GM12892 (cell line): Measurements from ENCODE around the gene NFKBIZ.

Experiments used
- POLR2A ChIP-seq: IDR thresholded peaks from 2 replicates; pipeline ENCODE4 v1.6.1; 2011; ENCODE audit warnings: low read depth, low read length, control low read depth
- POLR2AphosphoS5 ChIP-seq: IDR thresholded peaks from 2 replicates; pipeline ENCODE4 v1.6.1; 2011; ENCODE audit warnings: low read depth, low read length, control low read depth
- TAF1 ChIP-seq: IDR thresholded peaks from 2 replicates; pipeline ENCODE4 v1.6.1; 2011; ENCODE audit warnings: low read depth, mild to moderate bottlenecking, control low read depth, low read length, borderline replicate concordance

- TF ChIP-seq POLR2AphosphoS5 (no peak), POLR2A (no peak), TAF1 (no peak)
These were observed 9.2 kb downstream of the NFKBIZ start for GRCh38 chr3:101858464-101859030.
